Measurements from ENCODE around the gene EVL. TPM values are rescaled to one million over a fixed set of nuclear protein-coding genes. Genes with fewer than 3 reads are reported as not detected.

Gene EVL
- total and polyA plus RNA-seq, 2 donors (not counting 3 experiments of a cell fraction or from before 2014, with no cell fraction given) = 34.6 to 62.5 TPM

GRCh38 chr14:100088226-100088625 lies 23.0 kb downstream of the EVL start:
- no peak for TF ChIP-seq JUN (IDR thresholded peaks at IDR 0.05; ENCODE audit: borderline replicate concordance, insufficient read depth, insufficient read length, low read depth)
- no peak for TF ChIP-seq MAX (IDR thresholded peaks at IDR 0.05; ENCODE audit: insufficient read depth, insufficient read length)
- TF ChIP-seq EZH2 (IDR thresholded peaks at IDR 0.05; ENCODE audit: borderline replicate concordance, low read depth, low read length, severe bottlenecking) = no peak
- no peak for TF ChIP-seq FOS (IDR thresholded peaks at IDR 0.05; ENCODE audit: borderline replicate concordance, insufficient read depth, low read length)
- no peaks in the 10 kb centered on the region for H3K27me3 ChIP-seq (ENCODE audit: control insufficient read depth in 2 of 2, insufficient read depth in 2 of 2, low read length in 2 of 2)
- no peaks in the 10 kb centered on the region for H3K9me1 ChIP-seq (replicated peaks; ENCODE audit: control insufficient read depth, extremely low read depth, insufficient read depth, low read length)
- CTCF ChIA-PET = no interaction called here
- no peak overlapping the region for H3K4me2 ChIP-seq (ENCODE audit: insufficient read depth, low read length)
- BruUV-seq (replicated peaks) = no TSS peak
- no peaks in the 10 kb centered on the region for H3K36me3 ChIP-seq (ENCODE audit: control insufficient read depth in 2 of 2, extremely low read depth in 1 of 2, insufficient read depth in 2 of 2, low read length in 2 of 2)
- no peak overlapping the region for H3K9ac ChIP-seq (replicated peaks; ENCODE audit: extremely low read depth, insufficient read depth, low read length)
- dilution Hi-C loops (cut with MboI; ENCODE audit: extremely low pct_ligation_motif_present, low sequenced_read_pairs) (no loop called here), intact Hi-C loops (cut with micrococcal nuclease) (no loop called here)
- POLR2A ChIA-PET = no interaction called here
- no peaks in the 10 kb centered on the region for H3K79me2 ChIP-seq (ENCODE audit: control insufficient read depth, insufficient read depth, low read length)
- no peaks in the 10 kb centered on the region for H3K4me1 ChIP-seq (ENCODE audit: control insufficient read depth, extremely low read depth, insufficient read depth, low read length)
- DNase-seq (ENCODE audit: low read depth, low spot score) = no peak
- no peak for FAIRE-seq
- H3K27ac ChIP-seq (ENCODE audit: insufficient read depth, low read depth, low read length) = no peak overlapping the region
- no peaks in the 10 kb centered on the region for H4K20me1 ChIP-seq (replicated peaks; ENCODE audit: control insufficient read depth, extremely low read depth, insufficient read depth, low read length)
- H3K4me3 ChIP-seq (replicated peaks in 1 of 3; ENCODE audit: insufficient read depth in 1 of 3, low read depth in 1 of 3, low read length in 3 of 3) = no peak overlapping the region
- no peak overlapping the region for H2AFZ ChIP-seq (ENCODE audit: low read depth, low read length)
- no peaks in the 10 kb centered on the region for H3K9me3 ChIP-seq (replicated peaks; ENCODE audit: control insufficient read depth, insufficient read depth, low read length)

GRCh38 chr14:100091386-100091785 lies 26.2 kb downstream of the EVL start:
- POLR2A ChIA-PET = no interaction called here
- FAIRE-seq (no peak), DNase-seq (ENCODE audit: low read depth, low spot score) (no peak)
- TF ChIP-seq JUN (IDR thresholded peaks at IDR 0.05; ENCODE audit: borderline replicate concordance, insufficient read depth, insufficient read length, low read depth) = no peak
- no peak for TF ChIP-seq CTCF (IDR thresholded peaks at IDR 0.05; ENCODE audit: extremely low read depth in 1 of 2, insufficient read depth in 1 of 2, low read depth in 1 of 2, low read length in 2 of 2)
- TF ChIP-seq EZH2 (IDR thresholded peaks at IDR 0.05; ENCODE audit: borderline replicate concordance, low read depth, low read length, severe bottlenecking) = no peak
- TF ChIP-seq POLR2AphosphoS5 (IDR thresholded peaks at IDR 0.05; ENCODE audit: insufficient read depth, low read depth, low read length) = no peak
- no peak for TF ChIP-seq GATA2 (IDR thresholded peaks at IDR 0.05; ENCODE audit: insufficient read depth, insufficient read length, low read depth, low read length)
- TF ChIP-seq MAX (IDR thresholded peaks at IDR 0.05; ENCODE audit: insufficient read depth, insufficient read length) = no peak
- no peak for TF ChIP-seq MYC (IDR thresholded peaks at IDR 0.05; ENCODE audit: low read depth, low read length)
- TF ChIP-seq FOS (IDR thresholded peaks at IDR 0.05; ENCODE audit: borderline replicate concordance, insufficient read depth, low read length) = no peak
- TF ChIP-seq POLR2A (IDR thresholded peaks at IDR 0.05; ENCODE audit: low read depth, low read length) = no peak
- H3K4me1 ChIP-seq (ENCODE audit: control insufficient read depth, extremely low read depth, insufficient read depth, low read length) = no peaks in the 10 kb centered on the region
- intact Hi-C loops (cut with micrococcal nuclease) (no loop called here), dilution Hi-C loops (cut with MboI; ENCODE audit: extremely low pct_ligation_motif_present, low sequenced_read_pairs) (no loop called here)
- BruUV-seq (replicated peaks) = no TSS peak
- H3K4me2 ChIP-seq (ENCODE audit: insufficient read depth, low read length) = no peak overlapping the region
- H3K36me3 ChIP-seq (ENCODE audit: control insufficient read depth in 2 of 2, extremely low read depth in 1 of 2, insufficient read depth in 2 of 2, low read length in 2 of 2) = no peaks in the 10 kb centered on the region
- no peaks in the 10 kb centered on the region for H3K9me1 ChIP-seq (replicated peaks; ENCODE audit: control insufficient read depth, extremely low read depth, insufficient read depth, low read length)
- no peaks in the 10 kb centered on the region for H3K79me2 ChIP-seq (ENCODE audit: control insufficient read depth, insufficient read depth, low read length)
- no peak overlapping the region for H3K27ac ChIP-seq (ENCODE audit: insufficient read depth, low read depth, low read length)
- no peaks in the 10 kb centered on the region for H4K20me1 ChIP-seq (replicated peaks; ENCODE audit: control insufficient read depth, extremely low read depth, insufficient read depth, low read length)
- H3K27me3 ChIP-seq (ENCODE audit: control insufficient read depth in 2 of 2, insufficient read depth in 2 of 2, low read length in 2 of 2) = no peaks in the 10 kb centered on the region
- H3K9ac ChIP-seq (replicated peaks; ENCODE audit: extremely low read depth, insufficient read depth, low read length) = no peak overlapping the region
- no peaks in the 10 kb centered on the region for H3K9me3 ChIP-seq (replicated peaks; ENCODE audit: control insufficient read depth, insufficient read depth, low read length)
- H3K4me3 ChIP-seq (replicated peaks in 1 of 3; ENCODE audit: insufficient read depth in 1 of 3, low read depth in 1 of 3, low read length in 3 of 3) = no peak overlapping the region
- H2AFZ ChIP-seq (ENCODE audit: low read depth, low read length) = no peak overlapping the region
- CTCF ChIA-PET = interaction anchor here (1.1 kb wide), 1 partner anchor 36 kb away, joined by 5 read pairs; no protein-coding TSS in a partner anchor

All from endothelial cell of umbilical vein (primary cell).